ENCODE results near the gene SLC18A2. TPM values are rescaled to one million over a fixed set of nuclear protein-coding genes. Genes with fewer than 3 reads are reported as not detected.

The SLC18A2 gene
- total and polyA plus RNA-seq, 9 of the 15 experiments (the other 6 are each of a cell fraction or from before 2014, with no cell fraction given), result 0.03 to 5.4 (median 0.40) TPM

DNA sequence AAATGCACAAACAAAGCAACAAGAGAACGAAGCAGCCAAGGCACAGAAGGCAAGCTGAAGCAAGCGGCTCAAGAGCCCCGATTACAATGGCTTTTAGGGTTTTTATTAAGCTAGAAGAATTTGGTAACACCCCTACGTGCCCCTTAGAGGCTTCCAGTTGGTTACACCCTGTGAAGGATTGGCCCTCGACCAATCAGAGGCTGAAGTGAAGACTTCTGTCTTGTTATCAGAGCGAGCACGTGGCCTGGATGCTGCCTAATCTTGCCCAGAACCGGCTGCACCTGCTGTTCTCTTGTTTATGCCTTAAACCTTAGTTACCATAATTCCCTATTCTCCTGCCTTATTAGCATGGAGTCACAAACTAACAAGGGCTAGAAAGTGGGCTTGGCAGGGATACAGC, 22.3 kb upstream of the SLC18A2 start (continued):
- TF ChIP-seq, protein P1, sequence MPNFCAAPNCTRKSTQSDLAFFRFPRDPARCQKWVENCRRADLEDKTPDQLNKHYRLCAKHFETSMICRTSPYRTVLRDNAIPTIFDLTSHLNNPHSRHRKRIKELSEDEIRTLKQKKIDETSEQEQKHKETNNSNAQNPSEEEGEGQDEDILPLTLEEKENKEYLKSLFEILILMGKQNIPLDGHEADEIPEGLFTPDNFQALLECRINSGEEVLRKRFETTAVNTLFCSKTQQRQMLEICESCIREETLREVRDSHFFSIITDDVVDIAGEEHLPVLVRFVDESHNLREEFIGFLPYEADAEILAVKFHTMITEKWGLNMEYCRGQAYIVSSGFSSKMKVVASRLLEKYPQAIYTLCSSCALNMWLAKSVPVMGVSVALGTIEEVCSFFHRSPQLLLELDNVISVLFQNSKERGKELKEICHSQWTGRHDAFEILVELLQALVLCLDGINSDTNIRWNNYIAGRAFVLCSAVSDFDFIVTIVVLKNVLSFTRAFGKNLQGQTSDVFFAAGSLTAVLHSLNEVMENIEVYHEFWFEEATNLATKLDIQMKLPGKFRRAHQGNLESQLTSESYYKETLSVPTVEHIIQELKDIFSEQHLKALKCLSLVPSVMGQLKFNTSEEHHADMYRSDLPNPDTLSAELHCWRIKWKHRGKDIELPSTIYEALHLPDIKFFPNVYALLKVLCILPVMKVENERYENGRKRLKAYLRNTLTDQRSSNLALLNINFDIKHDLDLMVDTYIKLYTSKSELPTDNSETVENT (CRISPR knock-in tag; IDR thresholded peaks at IDR 0.05), result no peak
- no peak for TF ChIP-seq MCM3 (IDR thresholded peaks at IDR 0.05)
- TF ChIP-seq ZNF57 (CRISPR knock-in tag; IDR thresholded peaks at IDR 0.05), result no peak
- no peak for TF ChIP-seq SMARCC2 (IDR thresholded peaks at IDR 0.05; ENCODE audit: low read depth)
- TF ChIP-seq ARID2 (IDR thresholded peaks at IDR 0.05), result no peak
- no peak for TF ChIP-seq KAT7 (CRISPR knock-in tag; IDR thresholded peaks at IDR 0.05; ENCODE audit: borderline replicate concordance)
- TF ChIP-seq JUND (IDR thresholded peaks at IDR 0.05; ENCODE audit: borderline replicate concordance, low read depth, low read length), result no peak
- no peak for TF ChIP-seq JUND (tag; IDR thresholded peaks at IDR 0.05; ENCODE audit: borderline replicate concordance, low read depth, low read length)
- TF ChIP-seq TEAD4 (IDR thresholded peaks at IDR 0.05; ENCODE audit: low read length), result peak; percentile 24; the same call in 1 of the 2 replicates
- no peak for TF ChIP-seq TEAD4 (CRISPR knock-in tag; IDR thresholded peaks at IDR 0.05; ENCODE audit: borderline replicate concordance)
- TF ChIP-seq FOS (IDR thresholded peaks at IDR 0.05; ENCODE audit: extremely low read depth, insufficient read length), result peak; percentile 14
- TF ChIP-seq ASH1L (IDR thresholded peaks at IDR 0.05; ENCODE audit: borderline replicate concordance, low read depth, partially characterized antibody), result no peak
- TF ChIP-seq, protein P2, sequence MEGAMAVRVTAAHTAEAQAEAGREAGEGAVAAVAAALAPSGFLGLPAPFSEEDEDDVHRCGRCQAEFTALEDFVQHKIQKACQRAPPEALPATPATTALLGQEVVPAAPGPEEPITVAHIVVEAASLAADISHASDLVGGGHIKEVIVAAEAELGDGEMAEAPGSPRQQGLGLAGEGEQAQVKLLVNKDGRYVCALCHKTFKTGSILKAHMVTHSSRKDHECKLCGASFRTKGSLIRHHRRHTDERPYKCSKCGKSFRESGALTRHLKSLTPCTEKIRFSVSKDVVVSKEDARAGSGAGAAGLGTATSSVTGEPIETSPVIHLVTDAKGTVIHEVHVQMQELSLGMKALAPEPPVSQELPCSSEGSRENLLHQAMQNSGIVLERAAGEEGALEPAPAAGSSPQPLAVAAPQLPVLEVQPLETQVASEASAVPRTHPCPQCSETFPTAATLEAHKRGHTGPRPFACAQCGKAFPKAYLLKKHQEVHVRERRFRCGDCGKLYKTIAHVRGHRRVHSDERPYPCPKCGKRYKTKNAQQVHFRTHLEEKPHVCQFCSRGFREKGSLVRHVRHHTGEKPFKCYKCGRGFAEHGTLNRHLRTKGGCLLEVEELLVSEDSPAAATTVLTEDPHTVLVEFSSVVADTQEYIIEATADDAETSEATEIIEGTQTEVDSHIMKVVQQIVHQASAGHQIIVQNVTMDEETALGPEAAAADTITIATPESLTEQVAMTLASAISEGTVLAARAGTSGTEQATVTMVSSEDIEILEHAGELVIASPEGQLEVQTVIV (CRISPR knock-in tag; IDR thresholded peaks at IDR 0.05; ENCODE audit: borderline replicate concordance), result no peak
- no peak for TF ChIP-seq XRCC4 (IDR thresholded peaks at IDR 0.05; ENCODE audit: extremely low read depth, insufficient read depth, insufficient read length)
- TF ChIP-seq, protein P3, sequence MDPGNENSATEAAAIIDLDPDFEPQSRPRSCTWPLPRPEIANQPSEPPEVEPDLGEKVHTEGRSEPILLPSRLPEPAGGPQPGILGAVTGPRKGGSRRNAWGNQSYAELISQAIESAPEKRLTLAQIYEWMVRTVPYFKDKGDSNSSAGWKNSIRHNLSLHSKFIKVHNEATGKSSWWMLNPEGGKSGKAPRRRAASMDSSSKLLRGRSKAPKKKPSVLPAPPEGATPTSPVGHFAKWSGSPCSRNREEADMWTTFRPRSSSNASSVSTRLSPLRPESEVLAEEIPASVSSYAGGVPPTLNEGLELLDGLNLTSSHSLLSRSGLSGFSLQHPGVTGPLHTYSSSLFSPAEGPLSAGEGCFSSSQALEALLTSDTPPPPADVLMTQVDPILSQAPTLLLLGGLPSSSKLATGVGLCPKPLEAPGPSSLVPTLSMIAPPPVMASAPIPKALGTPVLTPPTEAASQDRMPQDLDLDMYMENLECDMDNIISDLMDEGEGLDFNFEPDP (CRISPR knock-in tag; IDR thresholded peaks at IDR 0.05), result no peak
- TF ChIP-seq ZNF253 (CRISPR knock-in tag; conservative IDR thresholded peaks at IDR 0.05), result no peak
- TF ChIP-seq, protein P4, sequence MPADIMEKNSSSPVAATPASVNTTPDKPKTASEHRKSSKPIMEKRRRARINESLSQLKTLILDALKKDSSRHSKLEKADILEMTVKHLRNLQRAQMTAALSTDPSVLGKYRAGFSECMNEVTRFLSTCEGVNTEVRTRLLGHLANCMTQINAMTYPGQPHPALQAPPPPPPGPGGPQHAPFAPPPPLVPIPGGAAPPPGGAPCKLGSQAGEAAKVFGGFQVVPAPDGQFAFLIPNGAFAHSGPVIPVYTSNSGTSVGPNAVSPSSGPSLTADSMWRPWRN (IDR thresholded peaks at IDR 0.05; ENCODE audit: low read depth), result no peak
- TF ChIP-seq, protein P5, sequence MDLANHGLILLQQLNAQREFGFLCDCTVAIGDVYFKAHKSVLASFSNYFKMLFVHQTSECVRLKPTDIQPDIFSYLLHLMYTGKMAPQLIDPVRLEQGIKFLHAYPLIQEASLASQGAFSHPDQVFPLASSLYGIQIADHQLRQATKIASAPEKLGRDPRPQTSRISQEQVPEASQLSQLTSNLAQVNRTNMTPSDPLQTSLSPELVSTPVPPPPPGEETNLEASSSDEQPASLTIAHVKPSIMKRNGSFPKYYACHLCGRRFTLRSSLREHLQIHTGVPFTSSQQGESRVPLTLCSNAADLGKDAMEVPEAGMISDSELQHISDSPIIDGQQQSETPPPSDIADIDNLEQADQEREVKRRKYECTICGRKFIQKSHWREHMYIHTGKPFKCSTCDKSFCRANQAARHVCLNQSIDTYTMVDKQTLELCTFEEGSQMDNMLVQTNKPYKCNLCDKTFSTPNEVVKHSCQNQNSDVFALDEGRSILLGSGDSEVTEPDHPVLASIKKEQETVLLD (IDR thresholded peaks at IDR 0.05), result no peak
- no peak for TF ChIP-seq PHF21A (IDR thresholded peaks at IDR 0.05; ENCODE audit: borderline replicate concordance, low read depth)
- TF ChIP-seq ZNF41 (CRISPR knock-in tag; conservative IDR thresholded peaks at IDR 0.05), result no peak
- no peak for TF ChIP-seq BRF1 (IDR thresholded peaks at IDR 0.05; ENCODE audit: borderline replicate concordance, extremely low read depth, insufficient read length)
- no peak for TF ChIP-seq EWSR1 (IDR thresholded peaks at IDR 0.05; ENCODE audit: borderline replicate concordance, low read depth, partially characterized antibody)
